NB4 (cell line): Measurements from ENCODE around the gene NKX2-1.

ENCODE experiments used
- CTCF ChIP-seq: IDR thresholded peaks from one replicate; pipeline ENCODE4 v1.5.1; 2012; ENCODE audit warnings: low read depth, low read length
- MAX ChIP-seq: IDR thresholded peaks from 2 replicates; pipeline ENCODE4 v1.6.1; 2011; ENCODE audit warnings: low read depth, low read length
- MYC ChIP-seq: IDR thresholded peaks from 2 replicates; pipeline ENCODE4 v1.6.1; 2011; ENCODE audit warnings: low read depth, low read length
- POLR2A ChIP-seq: IDR thresholded peaks from 2 replicates; pipeline ENCODE4 v1.6.1; 2011; ENCODE audit warnings: mild to moderate bottlenecking; ENCODE audit not compliant: insufficient read length; ENCODE audit errors: extremely low read depth

GRCh38 chr14:36506732-36507614 is 13.1 kb downstream of the NKX2-1 start:
- TF ChIP-seq CTCF (no peak), POLR2A (no peak), MAX (no peak), MYC (no peak)
